NCI-H146 treated with DMSO at 0.1 percent for 48 hours (cell line): ENCODE measurements around the gene CRLF1.
"Not testable (repeated sequence)": the region's sequence is repeated elsewhere in the genome, so short reads cannot be mapped to it uniquely, and the experiment has no call there.

ENCODE experiments used
- DNase-seq: peaks from one replicate; lab custom pipeline; 2025; ENCODE audit not compliant: unreplicated experiment; lab: John Stamatoyannopoulos, UW

Gene CRLF1

DNA sequence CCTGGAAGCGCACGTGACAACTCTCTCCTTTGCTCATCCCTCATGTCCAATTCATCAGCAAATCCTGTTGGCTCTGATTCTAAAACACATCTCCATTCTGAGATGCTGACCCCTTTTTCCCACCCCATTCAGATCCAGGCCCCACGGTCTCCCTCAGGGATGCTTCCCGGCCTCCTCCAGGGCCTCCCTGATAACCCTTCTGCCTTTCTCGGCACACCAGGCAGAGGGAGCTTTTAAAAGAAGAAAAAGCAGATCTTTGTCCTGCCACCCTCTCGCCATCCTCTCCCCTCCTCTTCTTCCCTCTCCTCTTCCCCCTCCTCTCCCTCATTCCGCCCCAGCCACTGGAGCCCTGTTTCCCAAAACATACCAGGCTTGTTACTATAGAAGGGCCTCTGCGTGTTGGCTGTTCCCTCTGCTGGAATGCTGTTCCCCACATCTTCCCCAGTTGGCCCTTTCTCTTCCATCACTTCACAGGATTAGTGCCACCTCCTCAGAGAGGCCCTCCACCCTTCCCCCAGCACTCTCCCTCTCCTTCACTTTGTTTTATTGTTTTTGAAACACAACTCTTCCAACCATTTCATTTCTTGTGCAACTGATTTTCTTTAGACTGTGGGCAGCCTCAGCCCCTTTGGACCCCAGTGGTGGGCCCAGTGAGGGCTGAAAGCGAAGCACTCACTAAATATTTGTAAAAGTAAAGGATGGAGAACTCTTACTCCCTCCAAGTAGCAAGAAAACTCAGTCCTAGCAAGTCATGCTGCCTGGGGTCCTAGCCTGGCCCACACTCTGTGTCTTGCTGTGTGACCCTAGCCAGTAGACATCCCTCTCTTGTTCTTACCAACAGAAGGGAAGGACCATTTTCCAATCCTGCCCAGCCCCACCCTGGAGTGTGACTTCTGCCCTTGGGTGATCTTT lies 2.5 kb upstream of the CRLF1 start:
- DNase-seq: no peak

DNA sequence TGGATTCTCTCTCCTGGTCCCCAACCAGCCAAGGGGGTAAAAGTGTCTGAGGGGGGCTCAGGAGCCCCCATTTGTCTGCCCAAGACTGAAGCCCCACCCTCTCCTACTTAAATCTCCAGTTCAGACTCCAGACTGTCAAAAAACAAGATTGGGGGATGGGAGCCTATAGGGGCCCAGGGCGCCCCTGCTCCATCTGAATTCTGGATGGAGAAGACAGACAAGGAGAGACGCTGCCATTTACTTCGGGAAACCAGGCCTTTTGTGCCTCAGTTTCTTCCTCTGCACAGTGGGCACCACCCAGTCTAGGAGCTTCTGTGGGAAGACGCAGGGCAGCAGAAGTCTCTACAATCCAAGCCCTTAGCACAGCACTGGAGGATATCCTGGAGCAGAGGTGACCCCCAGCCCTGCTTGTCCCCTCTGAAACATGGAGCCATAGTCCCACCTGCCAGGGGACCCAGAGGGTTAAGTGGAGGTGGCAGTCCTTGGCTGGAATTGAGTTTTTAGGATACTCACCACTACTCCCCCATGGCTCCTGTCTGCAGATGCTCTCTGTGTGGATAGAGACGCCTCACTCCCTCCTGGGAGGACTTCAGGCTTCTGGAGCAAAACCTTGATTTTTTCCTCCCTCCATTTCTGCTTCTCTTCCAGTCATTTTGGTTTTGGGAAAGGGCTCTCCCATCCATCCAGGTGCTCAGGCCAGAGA lies 1.7 kb upstream of the CRLF1 start:
- DNase-seq: no peak

- DNase-seq: no peak
Measured at GRCh38 chr19:18607226-18608101, 865 bp upstream of the CRLF1 start.

DNA sequence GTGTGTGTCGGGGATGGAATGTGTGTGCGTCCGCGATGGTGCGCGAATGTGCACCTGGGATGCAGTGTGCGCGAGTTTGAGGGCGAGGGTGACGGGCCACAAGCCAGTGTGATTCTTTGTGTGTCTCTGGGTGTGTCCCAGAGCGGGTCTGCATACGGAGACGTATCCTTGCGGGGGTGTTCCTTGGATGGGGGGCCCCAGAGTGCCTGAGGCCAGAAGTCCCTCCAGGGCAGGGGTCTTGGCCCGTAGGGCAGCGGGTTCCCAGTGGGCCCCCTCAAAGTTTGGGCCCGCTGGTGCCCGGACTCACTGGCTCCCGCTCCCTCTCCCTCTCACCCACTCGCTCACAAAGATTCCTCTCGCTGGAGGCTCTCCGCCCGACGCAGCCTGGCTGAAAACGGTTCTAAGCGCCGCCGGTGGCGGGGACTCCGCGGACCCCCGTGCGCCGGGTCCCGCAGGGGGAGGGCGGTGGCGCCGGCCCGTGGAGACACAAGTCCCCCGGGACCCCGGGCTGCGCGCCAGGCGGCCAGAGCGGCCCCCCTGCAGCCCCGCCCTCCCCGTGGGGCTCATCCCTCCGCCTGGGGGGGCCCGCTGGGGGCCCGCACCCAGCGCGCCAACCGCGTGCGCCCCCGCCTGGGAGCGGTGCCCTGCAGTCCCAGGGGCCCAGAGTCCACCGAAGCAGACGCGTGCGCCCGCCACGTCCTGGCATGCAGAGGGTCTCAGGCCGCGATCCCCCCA lies 886 bp downstream of the CRLF1 start:
- DNase-seq: no peak

DNA sequence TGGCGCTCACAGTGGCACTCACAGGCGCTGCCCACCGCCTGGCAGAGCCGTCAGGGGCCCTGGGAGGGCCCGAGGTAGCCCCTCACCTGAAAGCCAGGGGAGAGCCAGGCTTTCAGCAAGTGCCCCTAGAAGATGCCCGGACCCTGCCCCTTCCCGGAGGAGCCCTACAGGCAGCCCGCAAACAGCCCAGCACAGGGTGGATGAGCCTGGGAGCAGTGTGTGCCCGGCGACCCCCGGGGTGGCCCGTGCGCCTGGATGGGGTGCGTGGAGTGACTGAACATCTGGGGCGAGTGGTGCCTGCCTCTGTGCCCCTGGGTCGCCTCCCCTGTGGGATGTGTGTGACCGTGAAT lies 1.4 kb downstream of the CRLF1 start:
- DNase-seq: no peak

- DNase-seq: no peak
Measured at GRCh38 chr19:18604820-18605159, 1.8 kb downstream of the CRLF1 start.

DNA sequence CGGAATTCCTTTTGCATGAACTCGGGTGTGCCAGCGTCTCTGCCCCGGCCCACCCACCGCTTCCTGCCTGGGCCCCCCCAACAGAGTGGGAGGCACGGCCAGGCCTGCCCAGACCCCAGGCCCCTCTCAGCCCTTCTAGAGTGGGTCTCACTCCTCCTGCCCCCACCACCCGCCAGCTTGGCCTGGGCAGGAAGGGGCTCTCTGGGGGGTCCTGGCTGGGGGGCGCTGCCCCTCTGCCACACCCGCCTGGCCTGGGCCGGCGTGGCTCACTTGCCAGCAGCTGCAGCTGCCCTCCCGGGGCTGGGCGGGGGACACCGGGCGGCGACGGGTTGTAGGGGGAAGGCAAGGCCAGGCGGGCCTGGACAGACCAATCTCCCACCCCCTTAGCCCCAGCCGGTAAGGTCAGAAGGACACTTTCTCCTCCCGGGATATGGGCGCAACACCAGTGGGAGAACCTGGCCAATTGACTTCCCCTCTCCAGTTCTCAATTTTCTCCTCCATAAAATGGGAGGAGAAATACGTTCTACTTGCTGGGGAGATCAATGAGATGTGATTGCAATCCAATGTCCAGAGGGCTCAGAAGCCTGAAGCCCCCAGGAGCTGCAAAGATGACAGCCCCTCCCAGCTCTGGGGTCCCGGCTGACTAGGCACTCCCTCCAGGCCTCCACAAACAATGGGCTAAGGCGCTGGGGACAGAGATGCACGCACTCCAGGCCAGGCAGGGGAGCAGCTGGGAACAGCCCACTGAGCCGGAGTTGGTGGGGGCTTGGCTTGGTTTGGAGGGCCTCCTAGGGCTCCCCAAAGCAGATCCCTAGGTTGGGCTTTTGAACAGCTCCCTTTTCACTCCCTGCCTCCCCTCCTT lies 2.4 kb downstream of the CRLF1 start:
- no peak for DNase-seq

DNA sequence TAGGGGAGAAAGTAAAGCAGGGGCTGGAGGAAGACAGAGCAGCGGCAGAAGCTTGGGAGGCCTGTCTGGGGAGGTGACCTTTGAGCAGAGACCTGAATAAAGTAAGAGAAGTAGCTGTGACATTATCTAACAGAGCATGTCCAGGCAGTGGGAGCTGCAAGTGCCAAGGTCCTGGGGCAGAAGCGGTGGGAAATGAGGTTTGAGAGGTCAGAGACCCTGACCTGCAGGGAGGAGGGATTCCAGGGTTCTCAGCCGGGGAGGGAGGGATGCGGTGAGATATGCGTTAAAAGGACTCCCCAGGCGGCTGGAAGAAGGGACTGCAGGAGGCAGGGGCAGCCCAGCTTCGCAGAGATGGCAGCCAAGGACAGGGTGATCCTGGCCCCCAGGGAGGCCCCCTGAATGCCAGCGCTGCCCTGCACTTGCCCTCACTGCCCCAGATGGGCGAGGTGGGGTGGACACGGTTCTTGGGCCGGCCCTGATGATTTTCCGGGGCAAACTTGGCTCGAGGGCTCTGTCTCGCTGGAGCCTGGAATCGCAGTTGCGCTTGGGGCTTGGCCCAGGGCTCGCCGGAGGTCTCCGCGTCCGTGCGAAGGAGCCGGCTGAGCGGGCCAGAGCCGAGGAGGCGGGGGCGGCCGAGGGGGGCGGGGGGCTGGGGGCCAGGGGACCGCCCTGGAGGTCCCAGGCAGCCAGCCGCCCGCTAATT lies 3.2 kb downstream of the CRLF1 start:
- DNase-seq: no peak

- DNase-seq: no peak
Measured at GRCh38 chr19:18601875-18602274, 4.7 kb downstream of the CRLF1 start.

GRCh38 chr19:18600692-18601397 lies 5.8 kb downstream of the CRLF1 start:
- DNase-seq: not testable (repeated sequence)

DNA sequence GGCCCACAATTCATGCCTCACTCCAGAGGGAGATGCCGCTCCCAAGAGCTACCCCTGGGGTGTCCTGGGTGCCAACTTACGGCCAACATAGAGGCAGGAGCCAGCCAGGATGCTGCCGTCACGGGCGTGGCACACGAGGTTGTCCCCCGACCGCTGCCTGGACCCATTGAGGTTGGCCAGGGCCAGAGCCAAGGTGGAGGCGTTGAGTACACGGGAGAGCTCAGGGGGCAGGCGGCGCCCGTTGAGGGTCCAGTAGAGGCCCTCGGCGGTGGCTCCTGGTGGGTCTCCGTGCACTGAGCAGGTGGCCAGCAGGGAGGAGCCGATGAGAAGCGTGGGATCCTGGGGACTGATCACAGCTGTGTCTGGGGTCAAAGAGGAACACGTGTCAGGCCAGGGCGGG lies 7.1 kb downstream of the CRLF1 start:
- no peak for DNase-seq

- DNase-seq: no peak
Measured at GRCh38 chr19:18597809-18598660, 8.6 kb downstream of the CRLF1 start.

DNA sequence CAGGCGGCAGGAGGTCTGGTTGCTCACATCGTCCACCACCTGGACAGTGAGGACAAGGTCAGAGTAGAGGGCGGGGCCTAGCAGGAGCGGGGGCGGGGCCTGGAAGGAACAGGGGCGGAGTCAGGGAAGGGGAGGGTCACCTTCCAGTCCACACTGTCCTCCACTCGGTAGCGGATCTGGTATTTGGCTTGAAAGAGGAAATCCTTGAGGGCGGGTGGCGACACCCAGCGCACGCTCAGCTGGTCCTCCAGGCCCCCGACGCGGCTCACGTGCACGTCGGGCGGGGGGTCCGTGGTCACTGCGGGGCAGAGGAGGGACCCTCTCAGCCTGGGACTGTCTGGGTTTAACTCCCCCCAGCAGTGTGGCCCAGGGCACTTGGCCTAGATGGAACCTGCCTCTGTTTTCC lies 9.8 kb downstream of the CRLF1 start:
- peak; percentile 85 for DNase-seq

DNA sequence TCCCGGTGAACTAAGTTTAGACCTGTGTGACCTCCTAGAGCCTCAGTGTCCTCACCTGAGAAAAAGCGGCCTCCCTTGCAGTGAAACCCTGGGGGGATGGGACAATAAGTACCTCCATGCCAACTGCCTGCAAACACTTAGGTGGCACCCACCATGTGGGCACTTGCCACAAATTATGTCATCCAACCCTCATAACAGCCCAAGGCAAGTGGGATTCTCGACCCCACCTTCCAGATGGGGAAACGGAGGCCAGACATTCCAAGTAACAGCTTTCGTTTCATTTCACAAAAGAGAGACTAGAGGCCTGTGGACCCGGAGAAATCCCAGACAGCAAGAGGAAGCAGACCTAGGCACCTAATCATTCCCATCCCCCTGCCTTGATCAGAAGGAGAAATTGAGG lies 11.1 kb downstream of the CRLF1 start:
- DNase-seq: no peak

DNA sequence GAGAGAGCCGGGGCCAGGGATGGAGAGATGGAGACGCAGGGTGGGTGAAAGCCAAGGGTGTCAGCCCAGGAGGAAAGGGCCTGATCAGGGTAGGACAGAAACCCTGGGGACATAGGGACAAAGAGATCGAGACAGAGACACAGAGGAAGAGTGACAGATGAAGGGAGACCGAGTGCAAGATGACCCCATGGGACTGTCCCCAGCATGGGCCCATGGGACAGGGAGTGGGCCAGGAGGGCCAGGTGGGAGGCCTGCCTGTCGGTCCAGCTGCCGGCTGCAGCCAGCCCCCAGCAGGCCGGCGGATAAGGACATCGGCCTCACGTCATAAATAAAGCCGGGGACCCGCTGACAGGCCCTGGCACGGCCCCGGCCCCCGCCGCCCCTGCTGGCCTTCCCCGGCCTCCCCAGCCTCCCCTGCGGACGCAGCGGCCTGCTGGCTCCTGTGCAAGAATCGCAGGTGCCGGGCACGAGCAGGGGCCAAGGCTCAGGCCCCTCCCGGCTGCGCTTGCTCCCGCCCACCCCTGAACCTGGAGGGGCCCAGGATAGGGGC lies 11.7 kb downstream of the CRLF1 start:
- DNase-seq: no peak

DNA sequence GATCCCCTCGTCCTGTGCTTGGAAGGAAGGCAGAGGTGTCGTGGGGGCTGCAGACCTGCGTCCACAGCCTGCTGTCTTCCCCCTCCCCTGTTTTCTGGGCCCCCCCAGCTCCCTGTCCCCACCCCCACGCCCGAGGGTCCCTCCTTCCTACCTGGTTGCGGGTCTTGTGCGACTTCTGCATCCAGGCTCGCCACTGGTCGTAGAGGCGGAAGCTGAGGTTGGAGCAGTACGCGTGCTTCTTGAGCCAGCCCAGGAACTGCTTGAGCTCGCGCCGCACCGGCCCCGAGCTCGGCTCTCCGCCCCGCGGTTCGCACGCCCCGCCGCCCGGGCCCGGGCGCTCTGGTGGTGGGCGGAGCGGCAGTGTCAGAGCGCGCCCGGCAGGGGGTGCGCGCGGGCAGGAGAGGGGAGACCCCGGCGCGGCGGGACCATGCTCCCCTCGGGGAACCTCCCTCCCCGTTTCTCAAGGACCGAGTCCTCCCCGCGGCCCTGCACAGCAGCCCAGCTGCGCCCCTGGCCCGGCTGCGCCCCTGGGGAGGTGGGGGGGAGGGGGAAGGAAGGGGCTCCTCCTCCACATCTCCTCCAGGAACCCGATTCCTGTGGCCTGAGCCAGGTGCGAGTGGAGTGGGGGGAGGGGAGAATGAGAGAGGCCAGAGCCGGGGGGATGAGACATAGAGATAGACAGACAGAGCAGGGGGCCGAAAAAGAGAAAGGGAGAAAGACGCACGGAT lies 12.3 kb downstream of the CRLF1 start:
- DNase-seq: peak; percentile 58
